PC-9 (cell line): ENCODE data around the gene GYPC. TPM values are rescaled to one million over a fixed set of nuclear protein-coding genes. Genes with fewer than 3 reads are reported as not detected.

Experiments used
- BruUV-seq: library from RNA; stranded (reverse); fragments of 400-500 nt; replicated peaks from 2 replicates; lab custom pipeline; 2021; lab: Mats Ljungman, UMichigan
- CTCF ChIA-PET: fragments of 300-600 bp; sonication (Branson Sonifier 250); formaldehyde crosslinking; loops from one replicate; lab custom pipeline; 2022; ENCODE audit warnings: antibody characterized with exemption; lab: Charles Lee
- POLR2A ChIA-PET: fragments of 300-600 bp; sonication (Branson Sonifier 250); formaldehyde crosslinking; loops from one replicate; lab custom pipeline; 2022; ENCODE audit warnings: antibody characterized with exemption; ENCODE audit not compliant: unreplicated experiment; lab: Charles Lee
- DNase-seq, 2 experiments: peaks; one replicate each; pipeline versions ENCODE4 v3.0.0 to v3.0.0-alpha.2; 2015 to 2022; ENCODE audit warnings: mixed read lengths in 1 of 2
- H2AFZ ChIP-seq: fragments of 200-600 bp; sonication (generic); 2 replicates; pipeline ENCODE4 v1.8.1; 2017; ENCODE audit warnings: antibody characterized with exemption
- H3F3A ChIP-seq: fragments of 200-600 bp; sonication (generic); 2 replicates; pipeline ENCODE4 v1.8.1; 2017; ENCODE audit warnings: antibody characterized with exemption, mild to moderate bottlenecking, low read depth; ENCODE audit not compliant: insufficient read depth
- H3K27ac ChIP-seq: fragments of 200-600 bp; sonication (generic); 2 replicates; pipeline ENCODE4 v1.6.1; 2016; ENCODE audit warnings: mixed run types
- H3K27me3 ChIP-seq: fragments of 200-600 bp; sonication (generic); 2 replicates; pipeline ENCODE4 v1.6.1; 2016; ENCODE audit warnings: low read depth, mixed run types; ENCODE audit not compliant: insufficient read depth
- H3K36me3 ChIP-seq: fragments of 200-600 bp; sonication (generic); 2 replicates; pipeline ENCODE4 v1.6.1; 2016; ENCODE audit warnings: low read depth, mixed run types
- H3K4me1 ChIP-seq: fragments of 200-600 bp; sonication (generic); replicated peaks from 2 replicates; pipeline ENCODE4 v1.6.1; 2016; ENCODE audit warnings: mixed run types; ENCODE audit not compliant: insufficient read depth
- H3K4me2 ChIP-seq: fragments of 200-600 bp; sonication (generic); 2 replicates; pipeline ENCODE4 v1.6.1; 2017; ENCODE audit warnings: mixed run types
- H3K4me3 ChIP-seq: fragments of 200-600 bp; sonication (generic); 2 replicates; pipeline ENCODE4 v1.6.1; 2016; ENCODE audit warnings: mixed run types
- H3K79me2 ChIP-seq: fragments of 200-600 bp; sonication (generic); 2 replicates; pipeline ENCODE4 v1.6.1; 2017; ENCODE audit warnings: low read depth, mixed run types
- H3K9me2 ChIP-seq: fragments of 200-600 bp; sonication (generic); 2 replicates; pipeline ENCODE4 v1.8.1; 2017; ENCODE audit warnings: mild to moderate bottlenecking; ENCODE audit not compliant: insufficient read depth
- H3K9me3 ChIP-seq: fragments of 200-600 bp; sonication (generic); 2 replicates; pipeline ENCODE4 v1.8.1; 2016; ENCODE audit warnings: low read depth; ENCODE audit not compliant: insufficient read depth
- H4K20me1 ChIP-seq: fragments of 200-600 bp; sonication (generic); 2 replicates; pipeline ENCODE4 v1.8.1; 2017; ENCODE audit not compliant: insufficient read depth
- EZH2 ChIP-seq: fragments of 200-600 bp; sonication (generic); IDR thresholded peaks from 2 replicates; pipeline ENCODE4 v1.8.0; 2017; ENCODE audit warnings: antibody characterized with exemption, low read depth
- intact Hi-C: fragments of 100-400 bp; cut with micrococcal nuclease; formaldehyde crosslinking; loops from one replicate; pipeline ENCODE4 v1.10.0; 2022; ENCODE audit not compliant: unreplicated experiment
- total RNA-seq: library from RNA; stranded (reverse); gene quantifications from 2 replicates; pipeline ENCODE4 v1.2.3, GENCODE V29; 2021
- TF ChIP-seq, protein P1 (sequence below): fragments of 200-600 bp; sonication (generic); conservative IDR thresholded peaks from 2 replicates; pipeline ENCODE4 v1.6.1; 2017; ENCODE audit warnings: mixed run types, antibody characterized with exemption, mild to moderate bottlenecking, moderate library complexity

Gene GYPC
- total RNA-seq, 1 experiment from 2014 or later = not detected

DNA sequence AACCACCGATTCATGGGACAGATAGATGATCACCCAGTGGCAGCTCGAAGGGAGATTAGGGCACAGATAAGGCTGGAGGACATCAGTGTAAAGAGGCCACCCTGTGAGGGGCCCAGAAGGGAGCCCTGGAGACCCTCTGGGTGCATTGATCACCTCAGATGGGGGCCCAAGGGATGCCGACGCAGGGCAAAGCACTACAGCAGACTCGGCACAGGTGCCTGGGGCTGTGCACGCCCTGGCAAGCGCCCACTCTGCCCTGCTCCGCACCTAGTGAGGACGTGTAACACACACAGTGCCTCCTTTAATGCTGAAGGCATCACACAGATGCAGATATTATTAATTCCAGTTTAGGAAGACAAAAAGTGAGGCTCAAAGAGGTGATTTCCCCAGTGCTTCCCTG, 9.5 kb downstream of the GYPC start:
- POLR2A ChIA-PET = no interaction called here
- intact Hi-C loops = no loop called here
- no peak overlapping the region for H3K27ac ChIP-seq
- H3F3A ChIP-seq = no peaks in the 10 kb centered on the region
- H3K9me2 ChIP-seq = no peaks in the 10 kb centered on the region
- peaks cover 96% of the 10 kb centered on the region for H3K27me3 ChIP-seq
- DNase-seq = no peak
- peaks cover 4% of the 10 kb centered on the region; the same call in 1 of the 2 replicates for H4K20me1 ChIP-seq
- H3K4me3 ChIP-seq = no peak overlapping the region
- BruUV-seq = no TSS peak
- no peaks in the 10 kb centered on the region for H3K79me2 ChIP-seq
- no peak overlapping the region for H3K4me2 ChIP-seq
- CTCF ChIA-PET = no interaction called here
- H3K4me1 ChIP-seq = no peaks in the 10 kb centered on the region
- TF ChIP-seq, protein P1, sequence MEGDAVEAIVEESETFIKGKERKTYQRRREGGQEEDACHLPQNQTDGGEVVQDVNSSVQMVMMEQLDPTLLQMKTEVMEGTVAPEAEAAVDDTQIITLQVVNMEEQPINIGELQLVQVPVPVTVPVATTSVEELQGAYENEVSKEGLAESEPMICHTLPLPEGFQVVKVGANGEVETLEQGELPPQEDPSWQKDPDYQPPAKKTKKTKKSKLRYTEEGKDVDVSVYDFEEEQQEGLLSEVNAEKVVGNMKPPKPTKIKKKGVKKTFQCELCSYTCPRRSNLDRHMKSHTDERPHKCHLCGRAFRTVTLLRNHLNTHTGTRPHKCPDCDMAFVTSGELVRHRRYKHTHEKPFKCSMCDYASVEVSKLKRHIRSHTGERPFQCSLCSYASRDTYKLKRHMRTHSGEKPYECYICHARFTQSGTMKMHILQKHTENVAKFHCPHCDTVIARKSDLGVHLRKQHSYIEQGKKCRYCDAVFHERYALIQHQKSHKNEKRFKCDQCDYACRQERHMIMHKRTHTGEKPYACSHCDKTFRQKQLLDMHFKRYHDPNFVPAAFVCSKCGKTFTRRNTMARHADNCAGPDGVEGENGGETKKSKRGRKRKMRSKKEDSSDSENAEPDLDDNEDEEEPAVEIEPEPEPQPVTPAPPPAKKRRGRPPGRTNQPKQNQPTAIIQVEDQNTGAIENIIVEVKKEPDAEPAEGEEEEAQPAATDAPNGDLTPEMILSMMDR = no peak
- no peak for TF ChIP-seq EZH2
- no peaks in the 10 kb centered on the region for H3K9me3 ChIP-seq
- H2AFZ ChIP-seq = no peak overlapping the region
- H3K36me3 ChIP-seq = no peaks in the 10 kb centered on the region

DNA sequence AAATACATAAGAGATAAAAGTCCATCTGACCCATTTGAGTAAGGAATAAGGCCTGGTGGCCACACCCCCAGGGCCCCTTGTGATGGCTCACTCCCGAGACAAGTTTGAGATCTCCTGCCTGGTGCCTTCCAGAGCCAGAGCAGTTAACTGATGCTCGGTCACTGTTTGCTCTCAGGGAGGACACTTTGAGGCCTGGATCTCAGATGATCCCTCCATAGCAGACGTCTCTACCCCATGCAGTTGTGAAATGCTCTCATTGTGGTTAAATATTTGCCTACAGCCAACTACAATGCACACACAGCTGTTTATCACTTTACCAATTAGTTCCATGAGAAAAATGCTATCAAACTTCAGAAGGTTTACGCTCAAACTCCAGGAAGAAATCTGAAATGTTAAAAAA, 12.3 kb downstream of the GYPC start:
- Histone ChIP-seq H3K9me3 (no peaks in the 10 kb centered on the region), H3K27me3 (peaks cover 98% of the 10 kb centered on the region)
- POLR2A ChIA-PET = no interaction called here

DNA sequence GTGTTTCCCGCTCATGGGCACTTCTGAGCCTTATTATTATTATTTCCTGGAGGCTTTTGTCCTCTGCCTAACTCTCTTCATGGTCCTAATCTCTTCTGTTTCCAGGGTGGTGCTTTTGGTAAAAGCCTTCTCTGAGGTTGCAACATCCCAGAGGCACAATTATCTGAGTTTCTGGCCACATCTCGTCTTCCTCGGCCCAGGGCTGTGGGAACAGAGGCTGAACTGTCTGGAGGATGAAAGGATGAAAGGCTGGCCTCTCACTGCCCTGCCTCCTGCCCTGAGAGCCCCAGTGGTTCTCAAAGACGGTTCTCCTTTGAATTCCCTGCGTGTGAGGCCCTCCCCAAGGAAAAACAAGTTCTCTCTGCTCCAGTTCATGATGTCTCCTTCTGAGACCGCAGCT, 13.8 kb downstream of the GYPC start:
- Histone ChIP-seq H3K36me3 (no peaks in the 10 kb centered on the region), H3K27me3 (peaks cover 98% of the 10 kb centered on the region), H4K20me1 (peaks cover 4% of the 10 kb centered on the region; the same call in 1 of the 2 replicates), H3K79me2 (no peaks in the 10 kb centered on the region), H3F3A (no peaks in the 10 kb centered on the region), H3K27ac (no peak overlapping the region), H3K4me3 (no peak overlapping the region), H3K9me2 (no peaks in the 10 kb centered on the region), H3K4me2 (no peak overlapping the region), H2AFZ (no peak overlapping the region), H3K4me1 (no peaks in the 10 kb centered on the region), H3K9me3 (no peaks in the 10 kb centered on the region)
- TF ChIP-seq EZH2 = no peak
- TF ChIP-seq, protein P1 = no peak
- no peak for DNase-seq
- ChIA-PET CTCF (no interaction called here), POLR2A (no interaction called here)
- BruUV-seq = no TSS peak
- intact Hi-C loops = no loop called here

More for the DNA sequence above, 12.3 kb downstream of the GYPC start:
- DNase-seq = no peak
- no peaks in the 10 kb centered on the region for H3K9me2 ChIP-seq
- no peaks in the 10 kb centered on the region for H3K79me2 ChIP-seq
- H4K20me1 ChIP-seq = peaks cover 4% of the 10 kb centered on the region; the same call in 1 of the 2 replicates
- no TSS peak for BruUV-seq
- CTCF ChIA-PET = no interaction called here
- no peak overlapping the region for H2AFZ ChIP-seq
- no peaks in the 10 kb centered on the region for H3K4me1 ChIP-seq
- no peak for TF ChIP-seq EZH2
- TF ChIP-seq, protein P1 = no peak
- no peak overlapping the region for H3K4me2 ChIP-seq
- H3K27ac ChIP-seq = no peak overlapping the region
- no peak overlapping the region for H3K4me3 ChIP-seq
- no peaks in the 10 kb centered on the region for H3F3A ChIP-seq
- no peaks in the 10 kb centered on the region for H3K36me3 ChIP-seq
- intact Hi-C loops = no loop called here
